HL-60/S4 treated with retinoic acid at 250 ng/mL for 4 days and 3 days (cell line): ENCODE data around the gene SOX3.

Experiments
- in situ Hi-C: fragments of 300-500 bp; cut with MboI; formaldehyde crosslinking; loops from 2 replicates; pipeline ENCODE4 v1.7.0; 2022; ENCODE audit warnings: low sequenced_read_pairs

The SOX3 gene

DNA sequence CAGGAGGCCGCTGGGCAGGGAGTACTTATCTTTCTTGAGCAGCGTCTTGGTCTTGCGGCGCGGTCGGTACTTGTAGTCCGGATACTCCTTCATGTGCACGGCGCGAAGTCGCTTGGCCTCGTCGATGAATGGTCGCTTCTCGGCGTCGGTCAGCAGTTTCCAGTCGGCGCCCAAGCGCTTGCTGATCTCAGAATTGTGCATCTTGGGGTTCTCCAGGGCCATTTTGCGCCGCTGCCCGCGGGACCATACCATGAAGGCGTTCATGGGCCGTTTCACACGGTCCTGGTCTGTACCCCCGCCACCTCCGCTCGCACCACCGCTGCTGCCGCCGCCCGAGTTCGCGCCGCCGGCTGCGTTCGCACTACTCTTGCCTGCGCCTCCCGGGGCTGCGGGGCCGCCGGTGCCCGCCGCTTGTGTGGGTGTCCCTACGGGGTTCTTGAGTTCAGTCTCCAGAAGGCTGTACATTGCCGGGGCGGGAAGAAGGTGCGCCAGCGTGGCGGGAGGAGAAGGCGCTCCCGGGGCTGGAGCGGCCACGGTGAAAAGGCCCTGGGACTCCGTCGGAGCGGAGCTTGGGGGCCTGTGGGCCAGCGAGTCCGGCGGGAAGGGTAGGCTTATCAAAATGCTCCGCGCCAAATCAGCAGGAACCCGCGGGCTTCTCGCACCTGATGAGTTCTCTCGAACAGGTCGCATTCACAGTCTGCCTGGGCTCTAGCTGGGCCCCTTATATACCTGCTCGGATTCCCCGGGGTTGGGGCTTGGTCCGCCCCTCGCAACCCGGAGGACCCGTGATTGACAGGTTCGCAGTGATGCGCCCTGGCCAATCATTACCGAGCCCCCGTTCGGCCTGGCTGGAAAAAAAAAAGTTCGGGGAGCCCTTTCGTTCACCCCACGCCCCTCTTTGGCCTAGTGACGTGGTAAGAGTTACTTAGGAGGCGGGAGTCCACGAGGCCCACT, at the start of gene SOX3:
Gene SOX3 (minus strand): TSS at position 699 of the 954 bp plus-strand sequence. CDS start 9 bp downstream, at position 690.
- in situ Hi-C loops, result no loop called here

DNA sequence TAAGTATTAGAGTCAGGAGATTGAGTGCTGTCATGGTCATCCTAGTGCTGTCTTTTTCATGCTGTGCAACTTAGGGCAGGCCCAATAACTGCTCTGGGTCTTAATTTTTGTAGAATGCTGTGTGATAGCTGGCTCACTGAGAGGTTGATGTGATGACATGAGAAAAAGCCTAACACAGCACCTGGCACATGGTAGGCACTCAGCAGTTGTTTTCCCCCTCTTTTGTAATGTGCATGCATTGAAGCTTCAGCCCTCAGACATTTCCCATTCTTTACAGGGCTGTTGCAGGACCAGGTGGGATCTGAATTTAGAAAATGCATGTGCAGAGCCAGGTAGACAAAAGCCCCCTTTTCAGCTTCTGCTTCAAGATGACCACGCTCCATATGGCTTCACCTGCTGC, 44.1 kb upstream of the SOX3 start:
- in situ Hi-C loops, result no loop called here

DNA sequence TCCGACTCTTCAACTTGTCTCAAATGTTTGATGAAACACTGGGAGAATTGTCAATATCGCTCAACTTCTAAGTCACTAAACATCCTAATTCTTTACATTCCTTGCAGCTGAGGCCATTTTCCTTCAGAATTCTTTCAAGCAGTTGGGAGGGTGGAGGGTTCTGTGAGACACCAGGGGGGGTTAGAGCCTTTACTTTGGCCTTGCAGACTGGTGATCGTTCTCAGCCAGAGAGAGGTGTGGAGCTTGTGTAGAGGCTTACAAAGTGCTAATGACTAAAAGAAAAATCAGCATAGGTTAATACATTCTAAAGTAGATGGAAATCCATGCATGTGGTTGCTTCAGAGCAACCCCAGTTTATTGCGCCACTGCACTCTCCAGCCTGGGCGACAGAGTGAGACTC, 21.3 kb upstream of the SOX3 start:
- in situ Hi-C loops, result no loop called here

DNA sequence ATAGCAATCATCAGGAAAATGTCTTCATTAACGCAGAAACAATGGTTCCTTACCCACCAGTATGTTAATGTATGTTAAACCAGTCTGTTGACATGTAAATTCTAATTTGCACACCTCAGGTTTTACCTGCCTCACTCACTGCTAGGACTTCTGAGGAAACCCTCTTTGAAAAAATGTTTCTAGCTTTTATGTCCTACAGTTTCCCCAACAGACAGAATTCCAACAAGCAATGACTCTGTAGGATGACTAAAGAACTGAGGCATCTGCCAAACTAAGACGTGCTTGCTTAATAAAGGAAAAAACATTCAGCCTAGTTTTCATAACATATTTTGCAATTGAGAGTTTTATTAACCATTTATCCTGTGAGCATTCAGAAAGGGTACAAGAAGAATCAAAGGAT, 20.6 kb upstream of the SOX3 start:
- in situ Hi-C loops, result no loop called here

DNA sequence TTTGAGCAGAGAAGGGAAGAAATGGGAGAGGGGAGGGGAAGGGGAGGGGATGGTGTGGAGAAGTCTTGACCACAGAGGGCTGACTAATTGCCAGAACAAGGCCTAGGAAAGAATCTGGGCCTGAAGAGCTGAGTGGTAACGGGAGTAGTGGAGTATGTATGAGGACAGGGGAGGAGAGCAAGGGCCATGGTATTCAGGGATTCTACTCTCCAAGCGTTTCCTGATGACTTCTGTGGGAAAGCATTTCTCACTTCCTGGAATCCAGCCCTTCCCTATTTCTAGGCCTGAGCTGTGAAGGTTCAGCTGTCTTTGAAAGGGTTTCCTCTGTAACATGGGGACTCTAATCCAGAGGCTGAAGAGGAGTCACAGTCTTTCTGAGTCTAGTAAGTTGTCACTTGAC, 19.7 kb upstream of the SOX3 start:
- in situ Hi-C loops, result no loop called here

DNA sequence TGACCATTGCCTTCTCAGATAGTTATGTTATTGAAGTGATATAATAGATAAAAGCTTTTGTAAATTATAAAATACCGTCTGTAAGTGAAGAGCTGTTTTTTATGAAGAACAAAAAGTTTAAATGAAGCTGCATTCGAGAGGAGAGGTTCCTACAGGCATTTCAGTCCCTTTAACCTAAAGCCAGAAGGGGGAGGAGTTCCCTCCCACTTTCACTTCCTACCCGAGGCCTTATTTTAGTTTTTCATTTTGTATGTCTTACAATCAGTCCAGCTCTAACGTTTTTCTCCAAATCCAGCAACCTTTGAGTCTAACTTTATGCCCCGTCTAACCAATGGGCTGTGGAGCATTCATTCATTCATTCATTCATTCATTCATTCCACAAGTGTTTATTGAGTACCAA, 16.5 kb upstream of the SOX3 start:
- in situ Hi-C loops, result no loop called here

DNA sequence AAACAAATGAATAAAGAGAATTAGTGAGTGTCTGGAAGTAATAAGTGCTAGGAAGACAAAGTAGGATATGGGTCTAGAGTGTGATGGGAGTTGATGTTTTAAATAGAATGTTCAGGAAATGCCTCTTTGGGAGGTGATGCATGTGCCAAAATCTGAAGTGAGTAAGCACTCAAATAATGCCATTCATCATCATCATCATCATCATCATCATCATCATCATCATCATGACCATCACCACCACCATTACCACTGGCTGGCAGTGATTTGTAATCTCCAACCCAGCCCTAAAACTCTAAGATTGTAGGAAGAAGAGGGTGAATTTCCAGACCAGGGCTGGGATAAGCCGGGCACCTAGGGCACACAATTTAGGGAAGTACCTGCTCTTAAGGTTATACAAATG, 9.7 kb upstream of the SOX3 start:
- in situ Hi-C loops, result no loop called here

DNA sequence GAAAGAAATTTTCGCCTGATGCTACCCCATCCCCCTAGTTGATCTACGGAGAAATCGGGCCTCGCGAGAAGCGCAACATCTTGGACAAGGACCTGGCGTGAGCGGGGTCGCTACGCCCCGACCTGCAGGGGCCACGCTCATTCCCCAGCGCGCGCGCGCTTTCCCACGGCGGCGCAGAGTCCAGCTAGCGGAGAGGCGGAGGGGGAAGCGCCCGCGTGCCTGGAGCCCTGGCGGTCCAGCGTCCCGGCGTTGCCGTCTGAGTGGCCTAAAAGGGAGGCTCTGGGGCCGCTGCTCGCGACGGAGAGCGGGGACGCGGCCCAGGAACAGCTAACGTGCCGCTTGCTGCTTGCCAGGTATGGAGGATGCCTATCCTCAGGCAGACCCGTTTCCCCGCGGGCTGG, 6.0 kb upstream of the SOX3 start:
- in situ Hi-C loops, result no loop called here

DNA sequence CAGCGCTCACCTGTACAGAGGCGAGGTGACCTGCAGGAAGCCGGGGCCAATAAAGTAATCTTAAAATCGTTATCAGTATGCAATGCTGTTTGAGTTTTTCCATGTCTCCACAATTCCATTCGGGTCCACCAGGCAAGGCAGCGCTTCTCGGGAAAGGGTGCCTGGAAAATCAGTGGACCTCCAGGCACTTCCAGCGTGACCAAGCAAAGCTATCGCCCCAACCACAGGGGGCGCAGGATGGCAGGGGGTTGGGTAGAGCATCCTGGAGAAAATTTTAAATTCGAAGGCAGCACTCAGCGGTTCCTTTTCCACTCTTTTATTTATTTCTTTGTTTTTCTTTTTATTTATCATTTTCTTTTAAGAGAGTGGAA, 5.4 kb upstream of the SOX3 start:
- in situ Hi-C loops, result no loop called here

DNA sequence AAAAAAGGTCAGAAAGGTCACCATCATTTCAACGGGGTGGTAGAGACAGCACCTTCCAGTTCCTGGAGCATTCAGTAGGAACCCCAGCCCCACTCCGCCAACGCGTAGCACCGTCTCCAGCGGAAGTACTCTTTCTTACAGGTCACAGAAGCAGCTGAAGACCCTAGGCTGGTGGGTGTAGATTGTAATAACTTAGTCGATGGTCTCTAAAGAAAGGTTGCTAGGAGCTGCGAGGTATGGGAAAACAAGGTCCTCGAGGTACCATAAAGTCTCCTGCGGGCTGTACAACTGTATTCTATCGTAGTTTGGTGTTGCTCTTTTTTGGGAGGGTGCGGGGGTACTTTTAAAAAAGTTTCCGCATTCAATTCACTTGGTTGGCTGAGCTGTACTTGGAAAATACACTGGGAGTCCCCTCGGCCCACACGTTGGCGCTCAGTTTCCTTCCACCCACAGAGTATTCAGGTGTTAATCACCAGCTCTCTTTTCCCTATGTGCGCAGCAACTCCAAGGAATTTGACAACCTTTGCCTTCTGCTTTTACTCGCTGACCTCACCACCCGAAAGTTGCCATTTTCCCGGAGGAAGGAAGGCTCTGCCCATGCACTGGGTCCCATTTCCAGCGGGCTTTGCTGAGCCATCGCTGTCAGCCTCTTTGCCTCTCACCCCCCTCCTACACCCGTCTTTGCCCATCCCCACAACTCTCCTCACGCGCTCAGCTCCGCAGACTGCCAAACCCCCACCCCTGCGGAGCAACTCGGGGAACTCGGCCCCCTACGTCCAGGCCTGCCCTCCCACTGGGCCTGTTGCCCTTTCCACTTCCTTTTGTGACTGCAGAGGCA, 4.8 kb upstream of the SOX3 start:
- in situ Hi-C loops, result no loop called here

DNA sequence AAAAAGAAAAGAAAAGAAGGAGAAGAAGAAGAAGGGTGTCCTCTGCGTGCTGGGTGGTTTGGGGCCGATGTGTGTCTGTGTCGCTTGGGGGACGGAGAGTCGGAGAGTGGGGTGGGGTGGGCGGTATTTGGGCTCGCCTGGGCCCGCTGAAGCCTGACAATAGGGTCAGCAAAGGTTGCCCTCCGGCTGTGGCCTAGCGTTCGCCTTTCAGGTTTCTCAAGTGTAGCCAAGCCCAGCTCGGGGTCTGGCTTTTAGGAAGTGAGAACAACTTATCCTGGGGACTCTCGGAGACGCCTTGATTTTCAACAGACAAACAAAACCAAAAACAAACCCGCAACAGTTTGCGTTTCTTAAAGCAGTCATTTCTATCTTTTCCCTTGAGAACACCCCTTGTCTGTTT, 4.1 kb upstream of the SOX3 start:
- in situ Hi-C loops, result no loop called here

DNA sequence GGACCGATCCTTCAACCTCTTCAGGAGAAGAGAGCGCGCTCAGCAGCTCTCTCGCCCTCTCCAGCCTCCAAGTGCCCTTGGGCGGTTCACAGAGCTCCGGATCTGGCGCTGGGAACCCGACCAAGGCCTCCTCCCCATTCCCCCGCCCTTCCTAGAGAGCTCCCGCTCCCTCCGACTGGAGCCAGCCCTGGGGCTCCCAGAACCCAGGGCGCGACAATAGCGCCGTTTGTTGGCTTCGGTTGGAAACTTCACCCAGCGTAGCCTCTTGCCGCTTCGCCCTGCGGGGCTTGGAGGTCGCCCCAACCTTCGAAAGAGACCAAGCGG, 3.1 kb upstream of the SOX3 start:
- in situ Hi-C loops, result no loop called here

DNA sequence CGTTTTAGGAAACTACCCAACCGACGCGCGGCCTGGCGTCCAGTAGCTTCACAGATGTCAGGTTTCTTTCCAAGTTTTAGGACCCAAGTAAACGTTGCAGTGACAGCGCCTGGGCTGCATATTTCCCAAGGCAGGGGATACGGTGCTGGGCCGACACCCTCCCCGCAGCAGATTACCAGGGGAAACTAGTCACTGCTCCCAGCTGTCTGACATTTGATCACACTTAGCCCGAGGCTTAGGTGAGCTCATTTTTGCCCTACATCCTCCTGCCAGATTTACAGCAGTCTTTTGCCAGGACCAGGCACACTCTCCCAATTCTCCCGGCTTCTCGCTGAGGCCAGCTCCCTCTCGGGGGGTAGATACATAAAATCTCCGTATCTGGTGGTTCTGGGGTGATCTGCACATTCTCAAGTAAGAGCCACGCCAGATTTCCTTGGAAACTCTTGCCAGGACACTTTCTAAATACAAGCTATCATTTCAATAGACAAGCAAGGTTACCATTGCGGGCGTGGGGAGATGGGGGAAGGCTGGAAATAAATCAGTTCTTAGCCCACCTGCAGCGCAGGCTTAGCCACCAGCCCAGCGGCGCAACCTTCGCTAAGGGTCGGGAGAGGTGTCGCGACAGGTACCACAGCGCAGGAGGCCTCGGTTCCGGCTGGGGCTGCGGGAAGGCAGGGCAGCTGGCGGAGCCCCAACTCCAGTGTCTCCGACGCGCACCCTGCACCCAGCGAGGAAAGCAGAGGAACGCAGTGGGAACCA, 2.5 kb upstream of the SOX3 start:
- in situ Hi-C loops, result no loop called here

DNA sequence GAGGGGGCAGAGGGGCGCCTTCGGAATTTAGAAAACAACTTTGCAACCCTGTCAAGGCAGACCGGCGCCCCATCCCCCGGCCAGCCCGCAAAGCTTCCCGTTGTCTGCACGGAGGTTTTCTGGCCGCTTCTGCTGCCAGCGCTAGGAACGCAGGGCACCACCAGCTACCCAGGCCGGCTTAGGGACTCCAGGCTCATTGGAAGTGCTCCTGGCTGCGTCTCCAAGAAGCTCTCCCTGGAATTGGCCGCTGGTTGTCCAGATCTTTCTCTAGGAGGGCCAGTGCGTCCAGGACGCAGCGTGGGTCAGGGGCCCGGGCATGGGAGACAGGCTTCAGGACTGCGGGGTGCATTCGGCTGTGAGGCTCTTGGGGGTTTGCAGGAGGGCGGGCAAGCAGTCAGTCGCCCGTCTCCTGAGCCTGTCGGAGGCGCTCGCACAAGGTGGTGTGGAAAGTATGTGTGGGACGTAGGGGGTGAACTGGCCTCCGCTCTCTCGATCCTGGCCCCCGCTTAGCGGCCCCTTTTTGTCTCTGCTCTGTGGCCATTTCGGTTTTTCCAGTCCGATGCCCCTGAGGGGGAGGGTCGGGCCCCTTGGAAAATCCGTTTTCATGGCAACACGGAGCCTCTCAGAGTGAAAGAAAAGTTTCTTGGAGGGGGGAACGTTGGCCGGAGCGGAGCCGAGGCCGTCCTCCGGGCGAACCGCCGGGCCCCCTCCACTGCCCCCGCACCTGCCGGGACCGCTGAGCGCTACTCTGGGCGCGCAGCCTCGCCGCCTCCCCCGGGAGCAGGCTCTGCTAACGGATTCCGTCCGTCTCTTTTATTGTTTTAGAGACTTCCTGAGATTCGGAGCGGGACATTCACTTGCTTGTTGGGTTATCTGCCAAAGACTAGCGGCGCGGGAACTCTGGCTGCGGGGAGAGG, 810 bp upstream of the SOX3 start:
- in situ Hi-C loops, result no loop called here

DNA sequence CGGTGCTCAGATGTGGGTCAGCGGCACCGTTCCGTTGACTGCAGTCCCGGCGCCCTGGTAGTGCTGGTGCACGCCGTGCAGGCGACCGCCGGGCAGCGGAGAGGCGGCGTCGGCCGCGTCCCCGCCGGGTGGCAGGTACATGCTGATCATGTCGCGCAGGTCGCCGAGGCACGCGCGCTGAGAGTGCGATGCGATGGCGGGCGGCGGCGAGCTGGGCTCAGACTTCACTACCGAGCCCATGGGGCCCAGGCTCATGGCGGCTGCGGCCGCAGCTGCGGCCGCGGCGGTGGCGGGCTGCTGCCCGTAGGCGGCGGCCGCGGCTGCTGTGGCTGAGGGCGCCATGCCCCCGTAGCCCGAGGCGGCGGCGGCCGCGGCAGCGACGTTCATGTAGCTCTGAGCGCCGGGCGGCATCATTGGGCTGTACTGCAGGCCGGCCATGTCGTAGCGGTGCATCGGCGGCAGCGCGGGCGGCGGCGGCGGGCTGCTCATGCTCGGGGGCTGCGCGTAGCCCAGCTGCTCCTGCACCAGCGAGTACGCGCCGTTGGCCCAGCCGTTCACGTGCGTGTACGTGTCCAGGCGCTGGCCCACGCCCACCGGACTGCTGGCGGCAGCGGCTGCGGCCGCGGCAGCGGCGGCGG, 1.0 kb downstream of the SOX3 start:
- in situ Hi-C loops, result no loop called here

DNA sequence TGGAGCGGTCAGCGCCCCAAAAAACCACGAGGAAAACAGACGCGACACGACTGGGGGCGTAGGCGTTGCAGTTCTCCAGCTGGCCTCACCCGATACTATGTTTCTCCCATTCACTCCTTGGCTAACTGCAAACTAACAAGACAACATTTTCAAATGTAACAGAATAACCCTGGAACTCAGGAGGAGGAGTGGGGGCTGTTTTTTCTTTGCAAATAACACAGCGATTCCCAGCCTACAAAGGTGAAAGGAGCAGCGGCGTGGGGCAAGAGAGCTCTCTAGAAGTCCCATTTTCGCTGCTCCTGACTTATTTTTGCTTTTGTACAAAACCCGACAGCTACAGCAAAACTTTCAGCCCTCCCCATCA, 1.6 kb downstream of the SOX3 start:
- in situ Hi-C loops, result no loop called here

DNA sequence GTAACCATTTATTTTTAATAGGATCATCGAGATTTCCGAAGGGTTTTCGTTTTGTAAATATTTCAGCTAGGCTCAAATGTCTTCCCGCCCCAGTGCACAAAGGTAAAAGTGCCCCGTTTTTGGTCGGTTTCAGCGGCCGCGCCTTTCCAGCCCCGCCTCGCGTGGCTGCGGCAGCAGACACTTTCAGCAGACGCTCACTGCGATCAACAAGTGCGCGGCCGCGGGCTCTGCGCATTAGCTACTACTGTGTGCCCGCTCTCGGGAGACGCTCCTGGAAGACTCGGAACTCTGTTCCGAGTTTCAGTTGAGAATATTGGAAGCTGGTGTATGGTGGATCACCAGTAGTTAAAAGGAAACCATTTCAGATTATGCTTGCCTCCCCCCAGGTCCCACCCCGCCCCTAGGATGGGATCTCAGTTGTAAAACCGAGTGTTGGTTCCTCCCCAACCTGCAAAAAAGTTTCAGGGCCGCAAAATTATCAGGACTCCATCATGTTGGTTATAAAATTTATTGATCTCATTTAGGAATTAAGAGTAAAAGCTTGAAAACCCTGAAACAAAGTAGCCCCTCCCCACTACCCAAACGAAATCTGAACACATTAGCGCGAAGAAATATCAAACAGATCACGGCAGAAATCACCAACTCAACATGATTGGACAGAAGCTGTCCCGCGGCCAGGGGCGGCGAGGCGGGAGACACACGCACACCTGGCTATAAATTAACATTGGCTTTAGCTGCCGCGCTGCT, 2.2 kb downstream of the SOX3 start:
- in situ Hi-C loops, result no loop called here

DNA sequence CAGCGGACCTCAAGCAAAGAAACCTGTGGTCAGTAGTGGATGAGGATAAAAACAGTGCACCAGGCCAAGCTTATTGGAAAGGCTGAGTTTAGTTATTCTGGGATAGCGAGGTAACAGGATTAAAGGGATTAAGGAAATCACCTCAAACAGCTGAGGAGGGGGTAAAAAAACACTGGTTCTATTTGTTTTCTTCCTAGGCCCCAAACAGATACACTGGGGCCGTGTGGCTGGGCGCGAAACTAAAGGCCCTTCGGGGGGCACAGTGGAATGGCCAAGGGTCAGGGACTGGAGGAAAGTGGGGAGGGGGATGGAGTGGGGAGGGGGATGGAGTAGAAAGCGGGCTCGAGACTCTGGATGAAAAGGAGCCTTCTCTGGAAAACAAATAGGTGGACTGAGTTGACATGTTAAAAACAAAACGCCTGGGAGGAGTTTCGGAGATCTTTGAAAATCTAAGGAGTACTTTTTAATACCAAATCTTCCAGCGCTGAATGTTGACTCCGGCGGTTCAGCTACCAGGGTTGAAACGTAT, 2.9 kb downstream of the SOX3 start:
- in situ Hi-C loops, result no loop called here

DNA sequence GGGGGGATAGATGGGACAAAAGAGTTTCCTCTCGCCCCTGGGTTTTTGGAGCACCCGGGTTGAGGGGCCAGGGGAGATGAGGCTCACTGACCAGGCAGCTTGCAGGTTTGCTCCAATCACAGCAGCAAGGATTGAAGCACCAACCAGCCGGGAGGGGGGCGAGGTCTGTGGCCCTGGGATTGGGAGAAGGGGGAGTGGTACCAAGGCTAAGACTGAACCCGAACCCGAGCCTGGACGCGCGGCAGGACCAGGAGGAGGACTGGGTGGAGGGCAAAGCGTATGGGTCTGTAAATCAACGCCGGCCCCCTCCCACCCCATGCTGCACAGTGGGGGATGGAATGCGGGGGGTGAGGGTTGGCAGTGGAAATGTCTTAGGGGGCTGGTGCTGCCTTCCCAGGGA, 3.5 kb downstream of the SOX3 start:
- in situ Hi-C loops, result no loop called here
